Measurements from ENCODE around the gene KRTAP10-2.

The KRTAP10-2 gene

GRCh38 chr21:44590311-44590721 lies 39.0 kb upstream of the KRTAP10-2 start:
- Histone ChIP-seq H3K27me3 (ENCODE audit: insufficient read depth, low read length, poor library complexity) (peaks cover 6% of the 10 kb centered on the region), H3K79me2 (ENCODE audit: insufficient read depth, low read length) (no peaks in the 10 kb centered on the region), H3K4me1 (ENCODE audit: insufficient read depth, low read length) (no peaks in the 10 kb centered on the region), H3K36me3 (ENCODE audit: insufficient read depth, low read length) (no peaks in the 10 kb centered on the region), H4K20me1 (ENCODE audit: insufficient read depth, low read length) (no peaks in the 10 kb centered on the region), H3K4me2 (ENCODE audit: insufficient read depth, low read length) (no peak overlapping the region), H3K9ac (ENCODE audit: low read depth, low read length) (no peak overlapping the region), H3K4me3 (ENCODE audit: low read depth in 1 of 2, low read length in 2 of 2) (no peak overlapping the region), H3K27ac (ENCODE audit: low read length) (no peak overlapping the region), H3K9me3 (ENCODE audit: insufficient read depth, low read length, severe bottlenecking) (no peaks in the 10 kb centered on the region), H2AFZ (ENCODE audit: low read depth, low read length) (no peak overlapping the region)
- TF ChIP-seq CTCF (IDR thresholded peaks at IDR 0.05; ENCODE audit: borderline replicate concordance, extremely low read depth, low read length, poor library complexity, severe bottlenecking) (no peak), EZH2 (IDR thresholded peaks at IDR 0.05; ENCODE audit: borderline replicate concordance, low read depth, low read length, severe bottlenecking) (no peak)
- ATAC-seq (ENCODE audit: insufficient read depth, low read depth) (no peak), DNase-seq (no peak)

GRCh38 chr21:44589586-44590305 lies 38.4 kb upstream of the KRTAP10-2 start:
- H3K4me1 ChIP-seq (ENCODE audit: insufficient read depth, low read length), result no peaks in the 10 kb centered on the region
- TF ChIP-seq CTCF (IDR thresholded peaks at IDR 0.05; ENCODE audit: borderline replicate concordance, extremely low read depth, low read length, poor library complexity, severe bottlenecking) (no peak), EZH2 (IDR thresholded peaks at IDR 0.05; ENCODE audit: borderline replicate concordance, low read depth, low read length, severe bottlenecking) (no peak)
- no peak overlapping the region for H3K4me3 ChIP-seq (ENCODE audit: low read depth in 1 of 2, low read length in 2 of 2)
- H3K27ac ChIP-seq (ENCODE audit: low read length), result no peak overlapping the region
- no peak overlapping the region for H3K4me2 ChIP-seq (ENCODE audit: insufficient read depth, low read length)
- H2AFZ ChIP-seq (ENCODE audit: low read depth, low read length), result no peak overlapping the region
- no peak overlapping the region for H3K9ac ChIP-seq (ENCODE audit: low read depth, low read length)
- no peaks in the 10 kb centered on the region for H3K9me3 ChIP-seq (ENCODE audit: insufficient read depth, low read length, severe bottlenecking)
- ATAC-seq (ENCODE audit: insufficient read depth, low read depth) (no peak), DNase-seq (no peak)
- no peaks in the 10 kb centered on the region for H3K36me3 ChIP-seq (ENCODE audit: insufficient read depth, low read length)
- no peaks in the 10 kb centered on the region for H4K20me1 ChIP-seq (ENCODE audit: insufficient read depth, low read length)
- H3K27me3 ChIP-seq (ENCODE audit: insufficient read depth, low read length, poor library complexity), result peaks cover 7% of the 10 kb centered on the region
- H3K79me2 ChIP-seq (ENCODE audit: insufficient read depth, low read length), result no peaks in the 10 kb centered on the region

- no peak overlapping the region for H3K4me3 ChIP-seq (ENCODE audit: low read depth in 1 of 2, low read length in 2 of 2)
- H3K9ac ChIP-seq (ENCODE audit: low read depth, low read length), result no peak overlapping the region
- no peaks in the 10 kb centered on the region for H3K4me1 ChIP-seq (ENCODE audit: insufficient read depth, low read length)
- ATAC-seq (ENCODE audit: insufficient read depth, low read depth) (no peak), DNase-seq (no peak)
- H3K27me3 ChIP-seq (ENCODE audit: insufficient read depth, low read length, poor library complexity), result peaks cover 7% of the 10 kb centered on the region
- no peak overlapping the region for H3K27ac ChIP-seq (ENCODE audit: low read length)
- H3K9me3 ChIP-seq (ENCODE audit: insufficient read depth, low read length, severe bottlenecking), result no peaks in the 10 kb centered on the region
- no peaks in the 10 kb centered on the region for H4K20me1 ChIP-seq (ENCODE audit: insufficient read depth, low read length)
- no peaks in the 10 kb centered on the region for H3K36me3 ChIP-seq (ENCODE audit: insufficient read depth, low read length)
- no peak overlapping the region for H2AFZ ChIP-seq (ENCODE audit: low read depth, low read length)
- no peak overlapping the region for H3K4me2 ChIP-seq (ENCODE audit: insufficient read depth, low read length)
- TF ChIP-seq CTCF (IDR thresholded peaks at IDR 0.05; ENCODE audit: borderline replicate concordance, extremely low read depth, low read length, poor library complexity, severe bottlenecking) (no peak), EZH2 (IDR thresholded peaks at IDR 0.05; ENCODE audit: borderline replicate concordance, low read depth, low read length, severe bottlenecking) (no peak)
- H3K79me2 ChIP-seq (ENCODE audit: insufficient read depth, low read length), result no peaks in the 10 kb centered on the region
Measured at GRCh38 chr21:44589094-44589493, 37.8 kb upstream of the KRTAP10-2 start.
